ES-I3 (cell line): ENCODE measurements around the gene PPIH.
"Not testable (repeated sequence)": the region's sequence is repeated elsewhere in the genome, so short reads cannot be mapped to it uniquely, and the experiment has no call there.

Experiments
- H3K36me3 ChIP-seq: 2 replicates; pipeline ENCODE4 v1.6.1; 2013; ENCODE audit warnings: mild to moderate bottlenecking, low read length, control low read depth, moderate library complexity; ENCODE audit not compliant: insufficient read depth
- H3K4me1 ChIP-seq: 2 replicates; pipeline ENCODE4 v1.6.1; 2013; ENCODE audit warnings: mild to moderate bottlenecking, control low read depth, low read length; ENCODE audit not compliant: insufficient read depth
- H3K9ac ChIP-seq: 2 replicates; pipeline ENCODE4 v1.6.1; 2013; ENCODE audit warnings: low read depth, mild to moderate bottlenecking, low read length, moderate library complexity
- H3K9me3 ChIP-seq: 2 replicates; pipeline ENCODE4 v1.6.1; 2013; ENCODE audit warnings: mild to moderate bottlenecking, low read length, moderate library complexity; ENCODE audit not compliant: control insufficient read depth, insufficient read depth

Gene PPIH

GRCh38 chr1:42675467-42675866 is 17.2 kb downstream of the PPIH start:
- H3K4me1 ChIP-seq: no peaks in the 10 kb centered on the region
- peaks cover 6% of the 10 kb centered on the region; the same call in 1 of the 2 replicates for H3K36me3 ChIP-seq
- no peaks in the 10 kb centered on the region for H3K9me3 ChIP-seq
- H3K9ac ChIP-seq: no peak overlapping the region

DNA sequence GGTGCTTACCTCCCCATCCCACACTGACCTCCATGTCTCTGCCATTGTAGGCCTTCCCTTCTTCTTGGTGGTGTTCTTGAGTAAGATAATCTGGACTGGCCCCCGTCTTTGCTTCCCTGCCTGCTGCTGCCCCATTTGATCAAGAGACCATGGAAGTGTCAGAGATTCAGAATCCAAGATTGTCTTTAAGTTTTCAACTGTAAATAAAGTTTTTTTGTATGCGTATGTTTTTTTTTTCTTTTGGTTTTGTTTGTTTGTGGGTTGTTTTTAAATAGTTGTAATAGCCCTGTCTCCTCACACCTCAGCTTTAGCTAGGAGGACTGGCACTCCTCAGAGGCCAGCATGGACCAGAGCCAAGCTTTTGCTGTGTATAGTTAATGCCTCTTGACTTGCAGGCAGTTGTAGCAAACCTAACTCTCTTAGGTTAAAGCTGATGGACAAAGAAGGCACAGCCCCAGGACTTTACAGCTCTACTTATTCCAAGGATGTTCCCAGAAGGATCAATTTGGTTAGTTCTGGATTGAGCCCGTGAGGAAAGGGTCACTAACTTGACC is 18.4 kb downstream of the PPIH start:
- no peak overlapping the region for H3K9ac ChIP-seq
- peaks cover 6% of the 10 kb centered on the region; the same call in 1 of the 2 replicates for H3K36me3 ChIP-seq
- no peaks in the 10 kb centered on the region; the same call in 1 of the 2 replicates for H3K4me1 ChIP-seq
- H3K9me3 ChIP-seq: no peaks in the 10 kb centered on the region

DNA sequence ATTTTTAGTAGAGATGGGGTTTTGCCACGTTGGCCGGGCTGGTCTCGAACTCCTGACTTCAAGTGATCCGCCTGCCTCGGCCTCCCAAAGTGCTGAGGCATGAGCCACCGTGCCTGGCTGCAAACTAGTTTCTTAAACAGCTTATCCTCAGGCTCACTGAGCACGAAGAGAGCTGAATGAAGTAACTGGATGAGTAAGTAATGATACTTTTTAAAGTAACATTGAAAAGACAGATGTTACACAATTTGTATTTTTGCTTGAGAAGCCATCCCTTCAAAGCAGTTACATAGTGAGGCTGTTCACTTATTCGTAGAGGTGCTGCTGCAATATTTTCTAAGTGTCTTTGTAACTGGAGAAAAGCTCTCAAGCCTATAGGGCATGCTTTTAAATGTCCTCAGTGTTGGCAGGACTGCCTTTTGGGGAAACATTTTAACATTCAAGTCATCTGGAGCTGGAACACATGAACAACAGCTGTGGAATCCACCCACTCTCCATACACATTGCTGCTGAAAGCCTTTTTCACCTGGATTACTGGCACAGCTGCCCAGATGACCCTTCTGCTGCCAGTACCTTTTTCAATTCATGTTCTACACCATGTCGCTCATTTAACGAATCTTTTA is 21.3 kb downstream of the PPIH start:
- Histone ChIP-seq H3K9me3 (no peaks in the 10 kb centered on the region), H3K36me3 (peaks cover 6% of the 10 kb centered on the region; the same call in 1 of the 2 replicates), H3K4me1 (peaks cover 5% of the 10 kb centered on the region; the same call in 1 of the 2 replicates), H3K9ac (no peak overlapping the region)

DNA sequence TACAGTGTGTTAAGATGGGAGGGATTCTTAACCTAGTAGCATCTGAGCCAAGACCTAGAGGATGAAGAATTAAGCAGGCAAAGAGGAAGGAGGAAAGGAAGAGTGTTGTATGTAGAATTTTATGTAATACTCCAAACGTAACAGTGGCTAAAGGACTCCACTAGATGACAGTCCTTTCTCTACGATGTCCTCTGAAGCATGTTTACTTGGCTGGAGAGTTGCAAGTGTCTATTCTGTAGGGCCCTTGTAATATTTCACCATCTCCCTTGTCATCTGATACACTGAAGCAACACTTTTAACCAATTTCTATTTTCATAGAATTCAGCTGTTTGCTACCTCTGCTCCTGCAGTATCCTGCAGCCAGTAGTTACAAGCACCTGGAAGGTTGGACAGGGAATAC is 21.8 kb downstream of the PPIH start:
- no peaks in the 10 kb centered on the region for H3K9me3 ChIP-seq
- peaks cover 11% of the 10 kb centered on the region for H3K4me1 ChIP-seq
- peaks cover 6% of the 10 kb centered on the region; the same call in 1 of the 2 replicates for H3K36me3 ChIP-seq
- H3K9ac ChIP-seq: peak overlapping the region; percentile 99; the same call in 1 of the 2 replicates

GRCh38 chr1:42680921-42681683 is 22.9 kb downstream of the PPIH start:
- Histone ChIP-seq H3K9ac (peak overlapping the region; percentile 99), H3K9me3 (no peaks in the 10 kb centered on the region), H3K36me3 (no peaks in the 10 kb centered on the region), H3K4me1 (peaks cover 12% of the 10 kb centered on the region)

- no peaks in the 10 kb centered on the region for H3K36me3 ChIP-seq
- peak within 1 kb of the TSS; percentile 99 for H3K9ac ChIP-seq
- H3K9me3 ChIP-seq: no peaks in the 10 kb centered on the region
- H3K4me1 ChIP-seq: peaks cover 19% of the 10 kb centered on the region
These were observed 23.7 kb downstream of the PPIH start, which contains the start of gene YBX1 for GRCh38 chr1:42681741-42682483. Gene YBX1 (plus strand): TSS chr1:42682418. CDS start chr1:42682566, 148 bp downstream.

DNA sequence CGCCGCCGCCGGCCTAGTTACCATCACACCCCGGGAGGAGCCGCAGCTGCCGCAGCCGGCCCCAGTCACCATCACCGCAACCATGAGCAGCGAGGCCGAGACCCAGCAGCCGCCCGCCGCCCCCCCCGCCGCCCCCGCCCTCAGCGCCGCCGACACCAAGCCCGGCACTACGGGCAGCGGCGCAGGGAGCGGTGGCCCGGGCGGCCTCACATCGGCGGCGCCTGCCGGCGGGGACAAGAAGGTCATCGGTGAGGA is 24.2 kb downstream of the PPIH start:
- not testable (repeated sequence) for H3K36me3 ChIP-seq, H3K9me3 ChIP-seq
- H3K4me1 ChIP-seq: peaks cover 19% of the 10 kb centered on the region
- peak overlapping the region; percentile 99; the same call in 1 of the 2 replicates for H3K9ac ChIP-seq

DNA sequence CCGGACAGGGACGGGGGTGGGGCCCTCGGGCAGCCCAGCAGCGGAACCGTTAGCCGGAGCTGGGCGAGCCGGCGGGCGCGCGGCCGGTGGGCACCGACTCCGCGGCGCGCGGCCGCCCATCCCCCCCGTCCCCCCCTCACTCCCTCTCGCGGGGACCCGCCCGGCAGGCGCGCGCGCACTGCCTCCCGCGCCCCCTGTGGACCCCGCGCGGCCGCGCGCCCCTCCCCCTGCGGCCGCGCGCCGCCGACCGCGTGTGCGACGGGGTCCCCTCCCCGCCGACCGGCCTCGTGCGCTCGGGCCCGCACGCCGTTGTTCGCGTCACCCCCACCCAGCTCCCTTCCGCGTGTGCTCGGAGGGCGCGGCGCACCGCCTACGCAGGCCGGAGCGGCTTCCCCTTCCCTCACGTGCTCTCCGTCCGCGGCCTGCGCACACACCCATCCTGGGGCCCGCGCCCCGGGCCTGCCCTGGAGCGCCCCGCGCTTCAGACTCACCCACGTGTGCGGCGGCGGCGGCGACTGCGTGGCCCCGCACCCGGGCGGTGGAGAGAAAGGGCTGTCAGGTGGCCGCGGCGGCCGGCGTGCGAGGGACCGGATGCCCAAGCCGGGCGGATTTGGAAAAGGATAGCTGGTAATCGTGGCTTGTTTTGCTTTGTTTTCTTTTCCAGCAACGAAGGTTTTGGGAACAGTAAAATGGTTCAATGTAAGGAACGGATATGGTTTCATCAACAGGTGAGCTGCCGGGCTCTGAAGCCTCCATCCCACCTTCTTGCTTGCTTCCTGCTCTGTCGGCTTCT is 24.7 kb downstream of the PPIH start:
- Histone ChIP-seq H3K9me3 (no peaks in the 10 kb centered on the region), H3K4me1 (peaks cover 21% of the 10 kb centered on the region), H3K9ac (peak overlapping the region; percentile 91), H3K36me3 (no peaks in the 10 kb centered on the region)

- Histone ChIP-seq H3K4me1 (peaks cover 25% of the 10 kb centered on the region), H3K9ac (peak overlapping the region; percentile 91; the same call in 1 of the 2 replicates), H3K9me3 (no peaks in the 10 kb centered on the region), H3K36me3 (no peaks in the 10 kb centered on the region)
These were observed 25.9 kb downstream of the PPIH start for GRCh38 chr1:42684139-42684538.

GRCh38 chr1:42686418-42686817 is 28.2 kb downstream of the PPIH start:
- Histone ChIP-seq H3K4me1 (peaks cover 30% of the 10 kb centered on the region), H3K9me3 (no peaks in the 10 kb centered on the region), H3K9ac (no peak overlapping the region), H3K36me3 (no peaks in the 10 kb centered on the region)

DNA sequence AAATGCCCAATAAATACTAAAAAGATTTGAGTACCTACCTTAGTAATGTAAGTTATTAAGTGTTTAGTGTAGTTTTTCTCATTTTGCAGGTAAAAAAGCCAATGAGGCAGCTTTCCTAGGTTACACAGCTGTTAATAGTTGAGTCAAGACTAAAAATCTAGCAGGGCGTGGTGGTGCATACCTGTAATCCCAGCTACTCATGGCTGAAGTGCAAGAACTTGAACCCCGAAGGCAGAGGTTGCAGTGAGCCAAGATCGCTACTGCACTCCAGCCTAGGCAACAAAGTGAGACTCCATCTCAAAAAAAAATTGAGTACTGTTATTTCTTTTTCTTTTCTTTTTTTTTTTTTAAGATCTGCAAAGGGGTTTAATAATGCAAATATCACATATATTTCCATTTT is 31.7 kb downstream of the PPIH start:
- peaks cover 26% of the 10 kb centered on the region for H3K4me1 ChIP-seq
- peaks cover 7% of the 10 kb centered on the region for H3K36me3 ChIP-seq
- H3K9ac ChIP-seq: no peak overlapping the region
- no peaks in the 10 kb centered on the region for H3K9me3 ChIP-seq

DNA sequence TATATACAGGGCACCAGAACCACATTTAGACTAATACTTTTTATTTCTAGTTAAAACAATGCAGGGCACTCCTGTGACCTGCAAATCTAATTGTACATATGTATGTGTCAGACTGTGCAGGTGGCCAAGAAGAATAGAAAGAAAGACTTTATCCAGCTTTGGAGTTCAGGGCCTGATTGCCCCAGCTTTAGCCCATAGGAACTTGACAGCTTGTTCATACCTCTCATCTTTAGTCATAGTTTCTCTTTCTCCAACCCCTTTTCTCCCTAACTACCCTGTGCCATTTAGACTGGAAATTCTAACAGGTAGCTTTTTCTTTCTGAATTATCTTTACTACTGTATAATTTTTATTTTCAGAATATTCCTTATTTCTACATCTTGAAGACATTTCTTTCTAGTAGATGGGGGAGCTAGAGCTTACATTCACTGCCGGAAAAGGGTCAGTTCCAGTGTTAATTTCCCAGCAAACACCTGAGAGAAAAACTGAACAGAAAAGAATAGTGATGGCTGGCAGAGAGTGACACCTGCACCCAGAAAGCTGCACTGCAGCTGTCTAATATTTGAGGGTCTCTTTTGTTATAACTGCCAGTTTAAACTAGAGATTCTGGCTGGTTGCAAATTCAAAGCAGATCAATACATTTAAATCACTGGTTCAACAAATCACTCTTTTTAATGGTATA is 32.4 kb downstream of the PPIH start:
- Histone ChIP-seq H3K9me3 (no peaks in the 10 kb centered on the region), H3K36me3 (peaks cover 14% of the 10 kb centered on the region), H3K4me1 (peaks cover 23% of the 10 kb centered on the region; the same call in 1 of the 2 replicates), H3K9ac (no peak overlapping the region)

DNA sequence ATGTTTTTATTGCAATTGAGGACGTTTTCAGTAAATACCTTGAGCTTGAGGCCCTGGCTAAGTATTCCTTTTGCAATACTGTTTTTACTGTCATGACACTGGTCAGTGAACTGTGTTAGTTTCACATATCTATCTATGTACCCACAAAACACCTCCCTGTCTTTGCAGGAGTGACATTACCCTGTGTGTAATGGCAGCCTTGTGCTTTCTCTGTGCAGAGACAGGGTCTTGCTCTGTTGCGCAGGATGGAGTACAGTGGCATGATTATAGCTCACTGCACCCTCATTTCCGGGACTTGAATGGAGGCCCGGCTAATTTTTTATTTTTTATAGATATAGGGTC is 32.9 kb downstream of the PPIH start:
- Histone ChIP-seq H3K36me3 (peaks cover 18% of the 10 kb centered on the region), H3K9ac (no peak overlapping the region), H3K4me1 (peaks cover 23% of the 10 kb centered on the region; the same call in 1 of the 2 replicates), H3K9me3 (no peaks in the 10 kb centered on the region)
